ENCODE results near the gene BMF.
"Not testable (repeated sequence)": the region's sequence is repeated elsewhere in the genome, so short reads cannot be mapped to it uniquely, and the experiment has no call there.

BMF gene

DNA sequence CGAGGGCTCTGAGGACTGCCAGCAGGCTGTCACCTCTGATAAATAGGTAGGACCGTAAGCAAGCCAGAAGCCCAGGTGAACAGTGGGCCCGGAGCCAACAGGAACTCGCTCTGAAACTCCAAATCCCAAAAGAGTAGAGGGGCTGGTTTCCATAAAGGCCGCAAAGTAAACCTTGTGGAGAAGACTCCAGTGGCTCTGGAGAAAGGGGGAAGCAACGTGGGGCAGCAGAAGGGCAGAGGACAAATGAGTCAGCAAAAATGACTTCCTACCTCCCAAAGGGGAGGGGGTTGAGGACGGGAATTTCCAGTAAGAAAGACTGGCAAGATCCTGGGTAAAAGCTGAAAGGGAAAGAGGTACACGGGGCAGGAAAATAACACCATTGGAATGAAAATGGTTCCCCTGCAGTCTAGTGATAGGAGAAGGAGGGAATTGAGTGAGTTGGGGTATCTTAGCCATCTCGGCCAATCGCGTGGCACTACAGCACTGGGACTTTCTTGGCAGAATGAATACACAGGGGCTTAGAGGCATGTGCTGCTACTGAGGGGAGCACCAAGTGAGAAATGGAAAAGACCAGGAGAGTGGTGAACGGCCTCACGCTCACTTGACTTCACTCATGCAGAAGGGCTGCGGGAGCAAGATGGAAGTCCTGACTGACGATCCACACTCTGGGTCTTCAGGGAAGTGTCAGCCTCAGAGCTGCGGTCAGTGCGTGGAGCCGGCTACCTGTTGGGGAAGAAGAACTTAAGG, 33.2 kb downstream of the BMF start:
- Histone ChIP-seq H3K4me2 (ENCODE audit: low read length, poor library complexity, severe bottlenecking) (no peak overlapping the region), H4K91ac (ENCODE audit: low read length) (no peak overlapping the region), H2BK5ac (ENCODE audit: low read depth, low read length, poor library complexity, severe bottlenecking) (no peak overlapping the region), H3K4me3 (ENCODE audit: insufficient read depth in 1 of 2, low read depth in 1 of 2, low read length in 2 of 2) (no peak overlapping the region), H3K23ac (ENCODE audit: low read length in 2 of 2) (no peak overlapping the region), H2AFZ (ENCODE audit: low read depth, low read length) (no peak overlapping the region), H2BK120ac (ENCODE audit: low read depth, low read length) (peak overlapping the region; percentile 21), H2BK15ac (ENCODE audit: low read depth, poor library complexity, severe bottlenecking) (no peak overlapping the region), H2AK5ac (ENCODE audit: low read length, severe bottlenecking) (peak overlapping the region; percentile 53), H3K36me3 (ENCODE audit: control insufficient read depth in 1 of 2, insufficient read depth in 2 of 2, low read depth in 1 of 2, low read length in 2 of 2) (no peaks in the 10 kb centered on the region), H3K18ac (ENCODE audit: low read depth in 1 of 2, low read length in 2 of 2) (peak overlapping the region; percentile 40 to 52), H3K9ac (ENCODE audit: low read length) (no peak overlapping the region), H3K4ac (ENCODE audit: low read depth in 1 of 2, low read length in 2 of 2) (peak overlapping the region; percentile 27 to 47), H3K79me1 (replicated peaks; ENCODE audit: low read length, poor library complexity, severe bottlenecking) (no peaks in the 10 kb centered on the region), H3K27me3 (ENCODE audit: control insufficient read depth in 1 of 2, insufficient read depth in 1 of 2, low read length in 2 of 2) (no peaks in the 10 kb centered on the region), H4K8ac (ENCODE audit: low read length) (peak overlapping the region; percentile 36), H3K27ac (ENCODE audit: low read length, poor library complexity, severe bottlenecking) (no peak overlapping the region), H3K14ac (ENCODE audit: low read length in 2 of 2) (peak overlapping the region in 1 of 2 experiments; percentile 90), H2BK12ac (ENCODE audit: low read length in 2 of 2) (peak overlapping the region in 1 of 2 experiments; percentile 92), H3K4me1 (ENCODE audit: control insufficient read depth, insufficient read depth, low read depth, low read length) (peaks cover 9% of the 10 kb centered on the region), H3K9me3 (ENCODE audit: control insufficient read depth, low read length) (no peaks in the 10 kb centered on the region)
- WGBS, result 81% methylated on average over 18 of the region's 18 CpGs
- DNase-seq, result peak; percentile 60

DNA sequence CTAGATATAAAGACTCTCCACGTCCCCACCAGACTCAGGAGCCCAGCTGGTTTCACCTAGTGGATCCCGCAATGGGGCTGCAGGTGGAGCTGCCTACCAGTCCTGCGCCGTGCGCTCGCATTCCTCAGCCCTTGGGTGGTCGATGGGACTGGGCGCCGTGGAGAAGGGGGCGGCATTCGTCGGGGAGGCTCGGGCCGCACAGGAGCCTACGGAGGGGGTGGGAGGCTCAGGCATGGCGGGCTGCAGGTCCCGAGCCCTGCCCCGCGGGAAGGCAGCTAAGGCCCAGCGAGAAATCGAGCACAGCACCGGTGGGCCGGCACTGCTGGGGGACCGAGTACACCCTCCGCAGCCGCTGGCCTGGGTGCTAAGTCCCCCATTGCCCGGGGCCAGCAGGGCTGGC, 34.0 kb downstream of the BMF start:
- not testable (repeated sequence) for H3K4me2 ChIP-seq (ENCODE audit: low read length, poor library complexity, severe bottlenecking); H2BK120ac ChIP-seq (ENCODE audit: low read depth, low read length); H2AK5ac ChIP-seq (ENCODE audit: low read length, severe bottlenecking); H3K4me3 ChIP-seq (ENCODE audit: insufficient read depth in 1 of 2, low read depth in 1 of 2, low read length in 2 of 2); H4K8ac ChIP-seq (ENCODE audit: low read length); H3K9me3 ChIP-seq (ENCODE audit: control insufficient read depth, low read length); H3K18ac ChIP-seq (ENCODE audit: low read depth in 1 of 2, low read length in 2 of 2); H3K79me1 ChIP-seq (replicated peaks; ENCODE audit: low read length, poor library complexity, severe bottlenecking); H3K23ac ChIP-seq (ENCODE audit: low read length in 2 of 2); H3K27me3 ChIP-seq (ENCODE audit: control insufficient read depth in 1 of 2, insufficient read depth in 1 of 2, low read length in 2 of 2); H3K36me3 ChIP-seq (ENCODE audit: control insufficient read depth in 1 of 2, insufficient read depth in 2 of 2, low read depth in 1 of 2, low read length in 2 of 2); H2BK15ac ChIP-seq (ENCODE audit: low read depth, poor library complexity, severe bottlenecking); H3K14ac ChIP-seq (ENCODE audit: low read length in 2 of 2); H2AFZ ChIP-seq (ENCODE audit: low read depth, low read length); H2BK5ac ChIP-seq (ENCODE audit: low read depth, low read length, poor library complexity, severe bottlenecking); H3K9ac ChIP-seq (ENCODE audit: low read length); H4K91ac ChIP-seq (ENCODE audit: low read length); DNase-seq; H3K4ac ChIP-seq (ENCODE audit: low read depth in 1 of 2, low read length in 2 of 2); H3K27ac ChIP-seq (ENCODE audit: low read length, poor library complexity, severe bottlenecking)
- Histone ChIP-seq H3K4me1 (ENCODE audit: control insufficient read depth, insufficient read depth, low read depth, low read length) (peaks cover 15% of the 10 kb centered on the region), H2BK12ac (ENCODE audit: low read length in 2 of 2) (peak overlapping the region in 1 of 2 experiments; percentile 51)
- WGBS, result 96% methylated on average over 14 of the region's 27 CpGs

DNA sequence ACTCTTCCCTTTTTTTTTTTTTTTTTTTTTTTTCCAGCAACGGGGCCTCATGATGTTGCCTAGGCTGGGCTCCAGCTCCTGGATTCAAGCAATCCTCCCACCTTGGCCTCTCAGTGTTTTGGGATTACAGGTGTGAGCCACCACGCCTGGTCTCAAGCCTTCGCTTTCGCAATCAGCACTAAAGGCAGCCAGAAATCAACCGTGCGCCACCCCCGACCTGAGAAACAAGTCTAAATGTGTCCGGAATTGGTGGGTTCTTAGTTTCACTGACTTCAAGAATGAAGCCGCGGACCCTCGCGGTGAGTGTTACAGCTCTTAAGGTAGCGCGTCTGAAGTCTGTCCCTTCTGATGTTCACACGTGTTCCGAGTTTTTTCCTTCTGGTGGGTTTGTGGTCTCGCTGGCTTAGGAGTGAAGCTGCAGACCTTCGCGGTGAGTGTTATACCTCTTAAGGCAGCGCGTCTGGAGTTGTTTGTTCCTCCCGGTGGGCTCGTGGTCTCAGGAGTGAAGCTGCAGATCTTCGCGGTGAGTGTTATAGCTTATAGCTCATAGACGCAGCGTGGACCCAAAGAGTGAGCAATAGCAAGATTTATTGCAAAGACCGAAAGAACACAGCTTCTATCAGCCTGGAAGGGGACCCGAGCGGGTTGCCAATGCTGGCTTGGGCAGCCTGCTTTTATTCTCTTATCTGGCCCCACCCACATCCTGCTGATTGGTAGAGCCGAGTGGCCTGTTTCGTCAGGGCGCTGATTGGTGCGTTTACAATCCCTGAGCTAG, 34.8 kb downstream of the BMF start:
- H3K14ac ChIP-seq (ENCODE audit: low read length in 2 of 2); H2BK120ac ChIP-seq (ENCODE audit: low read depth, low read length); H3K79me1 ChIP-seq (replicated peaks; ENCODE audit: low read length, poor library complexity, severe bottlenecking); H2AFZ ChIP-seq (ENCODE audit: low read depth, low read length); H3K23ac ChIP-seq (ENCODE audit: low read length in 2 of 2); H3K27ac ChIP-seq (ENCODE audit: low read length, poor library complexity, severe bottlenecking); H3K36me3 ChIP-seq (ENCODE audit: control insufficient read depth in 1 of 2, insufficient read depth in 2 of 2, low read depth in 1 of 2, low read length in 2 of 2); H3K4ac ChIP-seq (ENCODE audit: low read depth in 1 of 2, low read length in 2 of 2); H3K9ac ChIP-seq (ENCODE audit: low read length); H3K9me3 ChIP-seq (ENCODE audit: control insufficient read depth, low read length); H4K8ac ChIP-seq (ENCODE audit: low read length); H4K91ac ChIP-seq (ENCODE audit: low read length); H2BK15ac ChIP-seq (ENCODE audit: low read depth, poor library complexity, severe bottlenecking); H3K4me2 ChIP-seq (ENCODE audit: low read length, poor library complexity, severe bottlenecking); DNase-seq; H3K27me3 ChIP-seq (ENCODE audit: control insufficient read depth in 1 of 2, insufficient read depth in 1 of 2, low read length in 2 of 2); H3K4me3 ChIP-seq (ENCODE audit: insufficient read depth in 1 of 2, low read depth in 1 of 2, low read length in 2 of 2); H2BK5ac ChIP-seq (ENCODE audit: low read depth, low read length, poor library complexity, severe bottlenecking); H3K18ac ChIP-seq (ENCODE audit: low read depth in 1 of 2, low read length in 2 of 2): not testable (repeated sequence)
- 95% methylated on average over 30 of the region's 34 CpGs for WGBS
- H2AK5ac ChIP-seq (ENCODE audit: low read length, severe bottlenecking), result peak overlapping the region; percentile 71
- H2BK12ac ChIP-seq (ENCODE audit: low read length in 2 of 2), result peak overlapping the region in 1 of 2 experiments; percentile 54
- peaks cover 22% of the 10 kb centered on the region for H3K4me1 ChIP-seq (ENCODE audit: control insufficient read depth, insufficient read depth, low read depth, low read length)
